Mucosa of stomach (tissue), 1 donor: ENCODE measurements around the gene MRPL20.
A peak's percentile ranks its signal among the peaks of the same experiment; 100 is the strongest.
"Not testable (repeated sequence)": the region's sequence is repeated elsewhere in the genome, so short reads cannot be mapped to it uniquely, and the experiment has no call there.

Experiments
- H3K27me3 ChIP-seq: one replicate; pipeline ENCODE4 v1.7.0; 2013; ENCODE audit warnings: mild to moderate bottlenecking, low read length; ENCODE audit not compliant: control insufficient read depth, insufficient read depth
- H3K36me3 ChIP-seq: one replicate; pipeline ENCODE4 v1.7.0; 2013; ENCODE audit warnings: low read length; ENCODE audit not compliant: control insufficient read depth, insufficient read depth
- H3K4me1 ChIP-seq: one replicate; pipeline ENCODE4 v1.7.0; 2013; ENCODE audit warnings: mild to moderate bottlenecking, low read length; ENCODE audit not compliant: control insufficient read depth, insufficient read depth
- H3K4me3 ChIP-seq: one replicate; pipeline ENCODE4 v1.7.0; 2013; ENCODE audit warnings: low read length
- H3K9ac ChIP-seq: one replicate; pipeline ENCODE4 v1.7.0; 2013; ENCODE audit warnings: mild to moderate bottlenecking, low read length, moderate library complexity
- H3K9me3 ChIP-seq: one replicate; pipeline ENCODE4 v1.7.0; 2013; ENCODE audit warnings: mild to moderate bottlenecking, low read length, moderate library complexity; ENCODE audit not compliant: control insufficient read depth
- donor health status: Pancreatic carcinoma.

MRPL20 gene

DNA sequence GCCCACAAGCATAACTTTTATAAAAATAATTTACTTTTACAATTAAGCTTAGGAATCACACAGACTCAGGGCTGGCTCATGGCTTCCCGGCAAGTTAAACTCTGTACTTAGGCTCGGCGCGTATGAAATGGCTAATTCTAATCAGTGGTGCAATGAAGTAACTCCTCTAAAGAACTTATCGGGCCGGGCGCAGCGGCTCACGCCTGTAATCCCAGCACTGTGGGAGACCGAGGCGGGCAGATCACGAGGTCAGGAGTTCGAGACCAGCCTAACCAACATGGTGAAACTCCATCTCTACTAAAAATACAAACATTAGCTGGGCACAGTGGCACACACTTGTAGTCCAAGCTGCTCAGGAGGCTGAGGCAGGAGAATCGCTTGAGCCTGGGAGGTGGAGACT lies 37.0 kb downstream of the MRPL20 start:
- not testable (repeated sequence) for H3K9me3 ChIP-seq, H3K36me3 ChIP-seq, H3K27me3 ChIP-seq, H3K9ac ChIP-seq, H3K4me3 ChIP-seq
- H3K4me1 ChIP-seq, result peaks cover 23% of the 10 kb centered on the region

DNA sequence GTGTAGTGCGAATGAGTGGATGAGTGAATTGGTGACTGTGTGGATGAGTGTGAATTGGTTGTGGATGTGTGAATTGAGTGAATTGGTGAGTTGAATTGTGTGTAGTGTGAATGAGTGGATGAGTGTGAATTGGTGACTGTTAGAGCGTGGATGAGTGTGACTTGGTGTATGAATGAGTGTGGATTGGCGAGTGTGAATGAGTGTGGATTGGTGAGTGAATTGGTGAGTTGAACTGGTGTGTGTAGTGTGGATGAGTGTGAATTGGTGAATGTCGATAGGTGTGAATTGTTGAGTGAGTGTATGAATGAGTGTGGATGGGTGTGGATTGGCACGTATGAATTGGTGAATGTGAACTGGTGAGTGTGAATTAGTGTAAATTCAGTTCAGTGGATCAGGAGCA lies 39.8 kb downstream of the MRPL20 start:
- no peaks in the 10 kb centered on the region for H3K9me3 ChIP-seq
- no peaks in the 10 kb centered on the region for H3K36me3 ChIP-seq
- peaks cover 9% of the 10 kb centered on the region for H3K4me1 ChIP-seq
- no peak overlapping the region for H3K9ac ChIP-seq
- no peaks in the 10 kb centered on the region for H3K27me3 ChIP-seq
- H3K4me3 ChIP-seq, result no peak overlapping the region

DNA sequence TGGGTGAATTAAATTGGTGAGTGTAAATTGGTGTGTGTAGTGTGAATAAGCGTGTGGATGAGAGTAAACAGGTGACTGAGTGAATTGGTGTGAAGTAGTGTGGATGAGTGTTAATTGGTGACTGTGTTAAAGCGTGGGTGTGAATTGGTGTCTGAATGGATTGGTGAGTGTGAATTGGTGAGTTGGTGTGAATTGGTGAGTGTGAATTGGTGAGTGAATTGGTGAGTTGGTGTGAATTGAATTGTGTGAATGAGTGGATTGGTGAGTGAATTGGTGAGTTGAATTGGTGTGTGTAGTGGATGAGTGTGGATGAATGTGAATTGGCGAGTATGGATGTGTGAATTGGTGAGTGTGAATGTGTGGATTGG lies 40.4 kb downstream of the MRPL20 start:
- Histone ChIP-seq H3K9me3 (no peaks in the 10 kb centered on the region), H3K4me1 (peaks cover 3% of the 10 kb centered on the region), H3K36me3 (no peaks in the 10 kb centered on the region), H3K4me3 (no peak overlapping the region), H3K9ac (no peak overlapping the region), H3K27me3 (no peaks in the 10 kb centered on the region)

DNA sequence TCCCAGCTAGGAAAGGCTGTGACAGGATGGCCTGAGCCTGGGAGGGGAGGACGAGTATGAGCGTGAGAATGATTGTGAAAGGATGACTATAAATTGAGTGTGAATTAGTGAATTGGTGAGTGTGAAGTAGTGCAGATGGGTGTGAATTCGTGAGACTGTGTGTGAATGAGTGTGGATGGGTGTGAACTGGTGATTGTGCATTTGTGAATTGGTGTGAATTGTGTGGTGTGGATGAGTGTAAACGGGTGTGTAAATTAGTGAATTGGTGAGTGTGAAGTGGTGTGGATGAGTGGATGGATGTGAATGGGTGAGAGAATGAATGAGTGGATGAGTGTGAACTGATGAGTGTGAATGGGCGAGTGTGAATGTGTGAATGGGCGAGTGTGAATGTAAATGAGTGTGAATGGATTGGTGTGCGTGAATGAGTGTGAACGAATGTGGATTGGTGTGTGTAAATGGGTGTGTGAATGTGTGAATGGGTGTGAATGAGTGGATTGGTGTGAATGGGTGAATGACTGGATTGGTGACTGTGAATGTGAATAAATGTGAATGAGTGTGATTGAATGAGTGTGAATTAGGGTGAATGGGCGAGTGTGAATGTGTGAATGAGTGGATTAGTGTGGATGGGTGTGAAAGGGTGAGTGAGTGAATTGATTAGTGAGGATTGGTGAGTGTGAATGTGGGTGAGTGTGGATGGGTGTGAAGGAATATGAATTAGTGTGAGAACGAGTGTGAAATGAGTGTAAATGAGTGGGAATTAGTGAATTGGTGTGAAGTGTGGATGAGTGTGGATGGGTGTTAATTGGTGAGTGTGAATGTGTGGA lies 41.0 kb downstream of the MRPL20 start:
- no peak overlapping the region for H3K4me3 ChIP-seq
- no peaks in the 10 kb centered on the region for H3K9me3 ChIP-seq
- H3K9ac ChIP-seq, result no peak overlapping the region
- H3K27me3 ChIP-seq, result no peaks in the 10 kb centered on the region
- H3K4me1 ChIP-seq, result no peaks in the 10 kb centered on the region
- no peaks in the 10 kb centered on the region for H3K36me3 ChIP-seq

DNA sequence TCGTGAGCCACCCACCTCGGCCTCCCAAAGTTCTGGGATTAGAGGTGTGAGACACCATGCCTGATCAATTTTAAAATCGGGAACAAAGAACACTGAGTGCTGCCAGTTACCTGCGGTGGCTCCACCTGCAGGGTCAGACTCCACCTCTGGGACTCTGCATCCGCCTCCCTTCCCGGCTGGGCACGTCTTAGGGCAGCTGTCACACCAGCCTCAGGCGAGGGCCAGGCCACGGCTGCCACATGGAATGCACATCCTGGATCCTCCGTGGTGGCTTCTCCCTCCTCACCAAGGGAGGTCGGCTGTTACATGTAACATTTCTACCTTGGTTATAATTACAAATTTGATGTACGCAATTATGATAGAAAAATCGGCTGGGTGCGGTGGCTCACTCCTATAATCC lies 42.8 kb downstream of the MRPL20 start:
- Histone ChIP-seq H3K4me3 (no peak overlapping the region), H3K27me3 (peaks cover 12% of the 10 kb centered on the region), H3K36me3 (no peaks in the 10 kb centered on the region), H3K9me3 (no peaks in the 10 kb centered on the region), H3K4me1 (peaks cover 3% of the 10 kb centered on the region), H3K9ac (no peak overlapping the region)

DNA sequence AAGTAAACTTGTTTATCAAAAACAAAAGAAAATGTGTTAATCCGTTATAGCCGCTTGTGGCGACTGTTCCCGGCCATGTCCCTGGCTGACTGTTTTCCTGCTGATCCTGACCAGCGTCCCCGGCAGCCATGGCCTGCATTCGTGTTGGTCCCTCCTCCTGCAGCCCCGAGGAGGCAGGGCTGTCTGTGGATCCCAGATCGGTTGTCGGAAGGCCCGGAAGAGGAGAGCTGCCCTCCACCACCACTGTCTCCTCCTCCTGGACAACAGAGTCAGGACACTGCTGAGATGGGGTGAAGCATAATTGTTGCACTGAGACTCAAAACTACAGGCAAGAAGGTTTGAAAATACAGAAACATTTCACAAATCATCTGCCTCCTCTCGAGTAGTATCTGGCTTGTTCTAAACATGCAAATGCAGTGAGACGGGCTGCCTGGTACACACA lies 45.1 kb downstream of the MRPL20 start:
- Histone ChIP-seq H3K4me1 (peaks cover 16% of the 10 kb centered on the region), H3K9me3 (no peaks in the 10 kb centered on the region), H3K36me3 (no peaks in the 10 kb centered on the region), H3K9ac (no peak overlapping the region), H3K4me3 (no peak overlapping the region), H3K27me3 (peaks cover 34% of the 10 kb centered on the region)

DNA sequence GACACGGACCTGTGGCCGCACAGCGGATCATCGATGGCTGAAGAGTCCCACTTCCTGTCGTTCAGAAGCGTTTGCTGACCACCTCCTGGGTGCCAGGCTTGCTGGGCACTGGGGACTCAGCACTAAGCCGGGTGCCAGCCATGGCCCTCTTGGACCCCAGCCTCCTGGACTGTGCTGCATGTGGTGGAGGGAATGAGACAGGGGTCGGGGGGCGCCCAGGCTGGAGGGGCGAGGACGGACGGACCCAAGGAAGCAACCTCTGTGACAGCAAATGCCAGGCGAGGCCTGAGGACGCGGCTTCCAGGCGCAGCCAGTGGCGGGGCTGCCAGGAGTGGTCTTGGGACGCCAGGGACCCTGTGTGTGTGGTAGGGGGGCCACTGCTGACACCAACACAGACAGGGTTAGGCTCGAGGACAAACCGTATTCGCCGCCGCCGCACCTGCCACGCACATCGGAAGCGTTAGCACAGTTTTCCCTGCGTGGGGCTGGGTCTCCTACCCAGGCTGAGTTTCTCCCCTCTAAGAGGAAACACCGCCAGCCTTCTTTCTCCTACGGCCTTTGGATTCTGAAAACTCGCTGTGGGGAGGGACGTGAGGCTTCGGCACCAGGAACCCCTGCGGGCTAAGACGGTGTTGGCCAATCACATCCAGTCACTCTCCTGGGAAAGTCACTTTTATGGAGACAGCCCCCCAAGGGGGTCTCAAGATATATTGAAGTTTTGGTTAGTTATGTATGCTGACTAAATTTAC lies 45.7 kb downstream of the MRPL20 start:
- H3K9ac ChIP-seq, result no peak overlapping the region
- H3K4me1 ChIP-seq, result peaks cover 22% of the 10 kb centered on the region
- no peaks in the 10 kb centered on the region for H3K36me3 ChIP-seq
- no peaks in the 10 kb centered on the region for H3K9me3 ChIP-seq
- H3K4me3 ChIP-seq, result no peak overlapping the region
- peaks cover 38% of the 10 kb centered on the region for H3K27me3 ChIP-seq

DNA sequence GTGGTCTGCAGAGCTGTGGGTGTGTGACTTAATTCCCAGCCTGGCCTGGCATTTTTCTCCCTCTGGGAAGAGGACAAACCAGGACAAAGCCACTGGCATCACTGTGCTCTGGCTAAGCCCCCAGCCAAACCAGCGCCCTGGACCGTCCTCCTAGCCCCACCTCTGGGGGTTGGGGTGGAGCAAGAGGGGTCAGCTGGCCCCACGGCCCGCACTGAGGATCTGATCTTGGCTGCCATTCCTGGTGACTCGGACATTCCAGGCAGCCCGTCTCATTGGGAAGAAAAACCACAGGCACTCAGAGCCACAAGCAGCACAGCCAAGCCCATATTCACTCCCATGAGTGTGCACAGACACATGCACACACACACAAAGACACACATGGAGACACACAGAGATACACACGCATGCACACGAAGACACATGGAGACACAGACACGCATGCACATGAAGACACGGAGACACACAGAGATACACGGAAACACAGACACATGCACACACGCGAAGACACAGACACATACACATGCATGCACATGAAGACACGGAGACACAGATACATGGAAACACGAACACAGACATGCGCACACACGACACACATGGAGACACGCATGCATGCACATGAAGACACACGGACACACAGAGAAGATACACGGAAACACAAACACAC lies 46.5 kb downstream of the MRPL20 start:
- Histone ChIP-seq H3K9me3 (no peaks in the 10 kb centered on the region), H3K36me3 (no peaks in the 10 kb centered on the region), H3K9ac (no peak overlapping the region), H3K27me3 (peaks cover 38% of the 10 kb centered on the region), H3K4me1 (peaks cover 27% of the 10 kb centered on the region), H3K4me3 (no peak overlapping the region)

DNA sequence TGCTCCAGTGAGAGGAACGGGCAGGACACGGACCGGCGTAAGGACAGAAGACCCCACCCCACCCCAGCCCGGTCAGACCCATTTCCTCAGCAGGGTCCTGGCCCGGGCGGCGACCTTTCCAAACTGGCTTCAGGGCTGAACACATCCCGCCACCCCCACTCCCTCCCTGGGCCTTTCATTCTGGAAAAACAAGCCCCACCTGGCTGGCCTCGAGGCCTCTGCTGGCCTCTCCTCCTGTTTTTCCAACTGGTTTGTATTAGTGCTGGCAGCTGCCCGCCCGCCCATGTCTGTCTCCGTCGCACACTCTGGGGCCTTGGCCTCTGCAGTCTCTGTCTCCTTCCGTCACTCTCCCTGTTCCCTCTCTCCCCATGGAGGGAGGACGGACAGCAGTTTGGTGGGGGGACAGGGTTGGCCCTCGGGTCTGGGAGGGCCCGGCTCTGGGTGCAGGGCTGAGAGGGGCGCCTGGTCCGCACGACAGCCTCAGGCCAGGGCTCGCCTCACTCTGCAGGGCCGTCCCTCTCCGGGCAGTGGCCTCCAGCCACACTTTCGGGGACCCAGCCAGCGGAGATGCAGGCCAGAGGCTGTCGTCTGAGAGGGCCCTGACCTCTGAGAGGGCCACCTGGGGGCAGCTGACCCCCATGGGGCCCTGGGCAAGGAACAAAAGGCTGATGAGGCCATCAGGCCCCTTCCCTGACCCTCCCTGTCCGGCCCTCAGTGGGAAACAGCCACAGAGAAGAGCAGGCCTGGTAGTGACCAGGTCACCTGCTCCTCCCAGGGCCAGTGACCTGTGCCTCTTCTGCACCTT lies 47.2 kb downstream of the MRPL20 start:
- no peaks in the 10 kb centered on the region for H3K9me3 ChIP-seq
- H3K36me3 ChIP-seq, result no peaks in the 10 kb centered on the region
- peaks cover 39% of the 10 kb centered on the region for H3K27me3 ChIP-seq
- peaks cover 27% of the 10 kb centered on the region for H3K4me1 ChIP-seq
- no peak overlapping the region for H3K9ac ChIP-seq
- H3K4me3 ChIP-seq, result no peak overlapping the region

DNA sequence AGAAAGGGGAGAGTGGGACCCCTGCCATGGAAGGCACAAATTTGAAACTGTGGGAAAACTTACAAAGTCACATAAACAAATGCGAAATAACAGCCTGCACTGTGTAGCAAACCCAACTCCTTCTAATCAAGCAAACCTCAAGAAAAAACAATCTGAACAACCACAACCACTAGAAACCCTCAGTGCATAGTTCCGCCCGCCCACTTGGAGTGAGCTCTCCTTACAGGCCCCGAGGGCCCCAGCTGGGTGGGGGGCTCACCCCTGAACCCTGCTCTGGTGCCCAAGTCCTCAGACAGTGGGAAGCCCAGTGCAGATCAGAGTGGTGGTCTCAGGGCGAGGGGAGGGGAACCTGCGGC lies 47.8 kb downstream of the MRPL20 start:
- Histone ChIP-seq H3K9me3 (no peaks in the 10 kb centered on the region), H3K4me3 (no peak overlapping the region), H3K36me3 (no peaks in the 10 kb centered on the region), H3K9ac (peak overlapping the region; percentile 22), H3K4me1 (peaks cover 27% of the 10 kb centered on the region), H3K27me3 (peaks cover 45% of the 10 kb centered on the region)

DNA sequence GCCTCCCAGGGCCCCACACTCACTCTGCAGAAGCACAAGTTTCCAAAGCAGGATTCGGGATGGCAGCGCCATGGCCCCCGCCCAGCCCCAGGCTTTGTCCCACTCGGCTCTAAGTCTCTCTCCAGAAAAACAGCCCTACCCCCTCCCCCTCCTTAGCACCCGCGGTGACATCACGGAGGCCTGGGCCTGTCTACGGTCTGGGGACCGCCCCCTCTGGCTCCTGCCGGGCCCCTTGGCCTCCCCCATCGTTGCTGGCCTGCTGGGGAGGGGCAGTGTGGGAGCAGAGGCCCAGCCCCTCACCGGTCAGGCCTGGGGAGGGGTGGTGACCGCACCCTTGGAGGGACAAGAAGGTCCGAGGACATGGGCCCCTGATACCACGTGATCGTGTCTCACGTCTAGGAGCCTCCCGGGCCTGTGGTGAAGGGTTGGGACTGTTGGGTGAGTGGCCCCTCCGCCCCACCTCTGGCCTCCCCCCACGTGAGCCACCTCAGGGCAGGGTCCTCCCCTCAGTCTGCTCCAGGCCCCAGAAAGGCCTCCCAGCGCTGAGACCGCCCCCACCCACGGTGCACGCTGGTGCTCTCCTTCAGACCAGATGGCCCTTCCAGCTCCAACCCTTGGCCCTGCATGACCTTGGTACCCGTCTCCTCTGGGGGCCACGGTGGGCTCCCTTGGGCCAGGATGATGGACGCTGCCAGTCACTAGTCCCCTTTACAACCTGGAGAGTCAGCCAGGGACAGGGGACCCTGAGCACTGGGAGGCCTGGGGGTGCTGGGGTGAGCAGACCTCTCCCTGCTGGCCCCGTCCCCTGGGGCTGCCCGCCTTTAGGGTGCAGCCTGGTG lies 48.4 kb downstream of the MRPL20 start, which contains the start of gene MXRA8:
MXRA8 (minus strand) TSS at position 123 of the 839 bp plus-strand sequence; CDS start at position 72, 51 bp downstream.
- H3K9ac ChIP-seq, result peak within 1 kb of the TSS; percentile 66
- no peaks in the 10 kb centered on the region for H3K36me3 ChIP-seq
- H3K27me3 ChIP-seq, result peaks cover 51% of the 10 kb centered on the region
- H3K4me3 ChIP-seq, result no peak within 1 kb of the TSS
- H3K9me3 ChIP-seq, result no peaks in the 10 kb centered on the region
- H3K4me1 ChIP-seq, result peaks cover 27% of the 10 kb centered on the region
